ENCODE measurements around the gene MKS1. TPM values are rescaled to one million over a fixed set of nuclear protein-coding genes. Genes with fewer than 3 reads are reported as not detected.

The MKS1 gene
- total and polyA plus RNA-seq, 10 of the 15 experiments (the other 5 are each of a cell fraction or from before 2014, with no cell fraction given), result 5.7 to 21.4 (median 13.9) TPM

GRCh38 chr17:58234512-58234911 lies 15.5 kb upstream of the MKS1 start:
- no peaks in the 10 kb centered on the region for H4K20me1 ChIP-seq (ENCODE audit: control insufficient read depth, insufficient read depth)
- ChIA-PET SMC1A (ENCODE audit: uncharacterized antibody, unreplicated experiment) (no interaction called here), RAD21 (ENCODE audit: unreplicated experiment) (interaction anchor here (0.6 to 1.8 kb wide), 2 partner anchors 14 to 1407 kb away, joined by 4 read pairs; no protein-coding TSS in a partner anchor), POLR2A (interaction anchor here (0.6 kb wide), 1 partner anchor 15 kb away, joined by 5 read pairs; no protein-coding TSS in a partner anchor), CTCF (interaction anchor here (1.2 to 5.3 kb wide), 3 partner anchors 10 to 16 kb away, joined by 3 to 29 read pairs (median 5); no protein-coding TSS in a partner anchor)
- no peak for FAIRE-seq
- H3K4me2 ChIP-seq (ENCODE audit: control insufficient read depth, insufficient read depth), result no peak overlapping the region
- no peaks in the 10 kb centered on the region for H3K79me2 ChIP-seq (ENCODE audit: control insufficient read depth, insufficient read depth, low read length)
- no peak for DNase-seq (ENCODE audit: low read depth, low spot score)
- H3K36me3 ChIP-seq (ENCODE audit: control insufficient read depth in 2 of 2, insufficient read depth in 2 of 2, low read length in 1 of 2), result no peaks in the 10 kb centered on the region
- no peak overlapping the region for H3K9ac ChIP-seq (ENCODE audit: control insufficient read depth, insufficient read depth, low read length)
- intact Hi-C loops (cut with micrococcal nuclease; ENCODE audit: unreplicated experiment) (no loop called here), in situ Hi-C loops (cut with MboI) (no loop called here)
- no peaks in the 10 kb centered on the region for H3K9me3 ChIP-seq (replicated peaks; ENCODE audit: control insufficient read depth, insufficient read depth, low read length)
- ATAC-seq, result no peak
- no peaks in the 10 kb centered on the region; a peak in 1 of 4 replicates for H3K27me3 ChIP-seq (replicated peaks in 1 of 2; ENCODE audit: control insufficient read depth in 2 of 2, insufficient read depth in 2 of 2, low read length in 1 of 2)
- peaks cover 21% of the 10 kb centered on the region for H3K4me1 ChIP-seq (ENCODE audit: control insufficient read depth, insufficient read depth, low read length)
- no peak overlapping the region for H2AFZ ChIP-seq (ENCODE audit: control insufficient read depth, low read depth, low read length)
- WGBS (ENCODE audit: insufficient coverage, insufficient replicate concordance, low lambda C conversion rate, missing lambda C conversion rate), result 77% methylated on average over 3 of the region's 3 CpGs
- BruUV-seq (replicated peaks), result no TSS peak
- TF ChIP-seq BCL3 (IDR thresholded peaks at IDR 0.05; ENCODE audit: borderline replicate concordance, insufficient read depth, low read depth, low read length, poor library complexity, severe bottlenecking), result peak; percentile 52
- TF ChIP-seq IRF3 (IDR thresholded peaks at IDR 0.05), result no peak
- TF ChIP-seq NKRF (conservative IDR thresholded peaks at IDR 0.05), result no peak
- TF ChIP-seq ESRRA (IDR thresholded peaks at IDR 0.05; ENCODE audit: low read length), result no peak
- TF ChIP-seq CEBPZ (IDR thresholded peaks at IDR 0.05; ENCODE audit: low read depth, low read length), result no peak
- TF ChIP-seq PAX8 (IDR thresholded peaks at IDR 0.05), result no peak
- H3K4me3 ChIP-seq, result no peak overlapping the region
- no peak overlapping the region for H3K27ac ChIP-seq (ENCODE audit: control insufficient read depth, insufficient read depth)

All from GM12878 (cell line).